ENCODE results near the gene NME4. TPM values are rescaled to one million over a fixed set of nuclear protein-coding genes. Genes with fewer than 3 reads are reported as not detected.

Gene NME4
- total and polyA plus RNA-seq, 9 donors: 48.8 to 133 (median 93.4) TPM

GRCh38 chr16:369275-369865, 27.6 kb upstream of the NME4 start:
- intact Hi-C loops (cut with DNase I): no loop called here
- DNase-seq: no peak
- no peaks in the 10 kb centered on the region for H3K27me3 ChIP-seq
- H3K36me3 ChIP-seq: no peaks in the 10 kb centered on the region
- H3K4me3 ChIP-seq: peak overlapping the region; percentile 49
- H3K9me3 ChIP-seq: no peaks in the 10 kb centered on the region
- H3K4me1 ChIP-seq (ENCODE audit: insufficient read depth): peaks cover 3% of the 10 kb centered on the region
- 66 to 76% (median 72%) methylated on average over 20 of the region's 20 CpGs for WGBS, 3 donors
- no peak overlapping the region for H3K27ac ChIP-seq
- TF ChIP-seq POLR2A (IDR thresholded peaks at IDR 0.05): no peak
- TF ChIP-seq EP300 (IDR thresholded peaks at IDR 0.05): no peak
- no peak for TF ChIP-seq CTCF (IDR thresholded peaks at IDR 0.05)

GRCh38 chr16:369866-370436, 27.0 kb upstream of the NME4 start:
- Histone ChIP-seq H3K27ac (no peak overlapping the region), H3K36me3 (no peaks in the 10 kb centered on the region), H3K4me1 (ENCODE audit: insufficient read depth) (peaks cover 3% of the 10 kb centered on the region), H3K27me3 (no peaks in the 10 kb centered on the region), H3K9me3 (no peaks in the 10 kb centered on the region), H3K4me3 (peak overlapping the region; percentile 49)
- WGBS, 3 donors: 7 to 52% (median 13%) methylated on average over 35 to 44 of the region's 44 CpGs
- no peak for TF ChIP-seq POLR2A (IDR thresholded peaks at IDR 0.05)
- no peak for TF ChIP-seq EP300 (IDR thresholded peaks at IDR 0.05)
- TF ChIP-seq CTCF (IDR thresholded peaks at IDR 0.05): no peak
- peak in 1 of 5 donors; percentile 36 for DNase-seq
- intact Hi-C loops (cut with DNase I): no loop called here

- Histone ChIP-seq H3K36me3 (no peaks in the 10 kb centered on the region), H3K4me3 (peak within 1 kb of the TSS; percentile 49), H3K4me1 (ENCODE audit: insufficient read depth) (peaks cover 3% of the 10 kb centered on the region), H3K27me3 (no peaks in the 10 kb centered on the region), H3K27ac (no peak within 1 kb of the TSS), H3K9me3 (no peaks in the 10 kb centered on the region)
- DNase-seq: peak; percentile 91 to 97 (median 96)
- intact Hi-C loops (cut with DNase I): no loop called here
- no peak for TF ChIP-seq CTCF (IDR thresholded peaks at IDR 0.05)
- WGBS, 3 donors: 1 to 2% (median 1%) methylated on average over 24 to 30 of the region's 30 CpGs
Measured at GRCh38 chr16:370443-370842, 26.6 kb upstream of the NME4 start, which contains the start of gene MRPL28. Gene MRPL28 (minus strand): TSS chr16:370538. CDS start chr16:370218, 320 bp downstream.

- no peaks in the 10 kb centered on the region for H3K36me3 ChIP-seq
- no peaks in the 10 kb centered on the region for H3K27me3 ChIP-seq
- H3K9me3 ChIP-seq: no peaks in the 10 kb centered on the region
- intact Hi-C loops (cut with DNase I): no loop called here
- H3K4me1 ChIP-seq (ENCODE audit: insufficient read depth): peaks cover 3% of the 10 kb centered on the region
- WGBS, 3 donors: 59 to 71% (median 64%) methylated on average over 10 of the region's 10 CpGs
- no peak overlapping the region for H3K27ac ChIP-seq
- DNase-seq: peak in 1 of 5 donors; percentile 39
- no peak for TF ChIP-seq EP300 (IDR thresholded peaks at IDR 0.05)
- no peak for TF ChIP-seq POLR2A (IDR thresholded peaks at IDR 0.05)
- TF ChIP-seq CTCF (IDR thresholded peaks at IDR 0.05): no peak
- H3K4me3 ChIP-seq: peak overlapping the region; percentile 49
Measured at GRCh38 chr16:370979-371514, 26.0 kb upstream of the NME4 start.
